Mesenchymal stem cell (in vitro differentiated cells and primary cell): Measurements from ENCODE around the gene DDN.
A peak's percentile ranks its signal among the peaks of the same experiment; 100 is the strongest.

Experiments used
- DNase-seq: peaks from one replicate; pipeline ENCODE4 v3.0.0-alpha.2; 2013
- H2AFZ ChIP-seq: one replicate; pipeline ENCODE4 v1.6.1; 2013; ENCODE audit warnings: low read depth, mild to moderate bottlenecking, control low read depth, inconsistent platforms, low read length, moderate library complexity
- H2AK5ac ChIP-seq: 2 replicates; pipeline ENCODE4 v1.6.1; 2013; ENCODE audit warnings: low read length, moderate library complexity, mild to moderate bottlenecking, inconsistent platforms; ENCODE audit not compliant: severe bottlenecking
- H2BK120ac ChIP-seq: one replicate; pipeline ENCODE4 v1.6.1; 2013; ENCODE audit warnings: low read depth, mild to moderate bottlenecking, inconsistent platforms, low read length, moderate library complexity
- H2BK12ac ChIP-seq, 2 experiments: one replicate each; pipeline ENCODE4 v1.6.1; 2013; ENCODE audit warnings: inconsistent platforms in 2 of 2, low read length in 2 of 2, mild to moderate bottlenecking in 2 of 2, moderate library complexity in 2 of 2, control low read depth in 1 of 2
- H2BK15ac ChIP-seq: one replicate; pipeline ENCODE4 v1.6.1; 2013; ENCODE audit warnings: mild to moderate bottlenecking, low read depth, inconsistent platforms; ENCODE audit not compliant: poor library complexity, severe bottlenecking
- H2BK5ac ChIP-seq: 2 replicates; pipeline ENCODE4 v1.6.1; 2013; ENCODE audit warnings: low read depth, mild to moderate bottlenecking, low read length, control low read depth, inconsistent platforms; ENCODE audit not compliant: poor library complexity, severe bottlenecking
- H3K14ac ChIP-seq, 2 experiments: one replicate each; pipeline ENCODE4 v1.6.1; 2013; ENCODE audit warnings: inconsistent platforms in 2 of 2, low read length in 2 of 2, control low read depth in 1 of 2, mild to moderate bottlenecking in 1 of 2, moderate library complexity in 1 of 2
- H3K18ac ChIP-seq, 2 experiments: one replicate each; pipeline ENCODE4 v1.6.1; 2013; ENCODE audit warnings: inconsistent platforms in 2 of 2, low read length in 2 of 2, control low read depth in 1 of 2, low read depth in 1 of 2, mild to moderate bottlenecking in 1 of 2
- H3K23ac ChIP-seq, 2 experiments: one replicate each; pipeline ENCODE4 v1.6.1; 2013; ENCODE audit warnings: inconsistent platforms in 2 of 2, low read length in 2 of 2, mild to moderate bottlenecking in 2 of 2, moderate library complexity in 2 of 2, control low read depth in 1 of 2
- H3K27ac ChIP-seq: 2 replicates; pipeline ENCODE4 v1.5.1; 2013; ENCODE audit warnings: mild to moderate bottlenecking, moderate library complexity, low read length, control low read depth, inconsistent platforms; ENCODE audit not compliant: poor library complexity, severe bottlenecking
- H3K27me3 ChIP-seq, 2 experiments: 2 replicates each; pipeline versions ENCODE4 v1.6.1 to v1.7.0; 2013; ENCODE audit warnings: low read length in 2 of 2, mild to moderate bottlenecking in 2 of 2, moderate library complexity in 2 of 2, control low read depth in 1 of 2, inconsistent platforms in 1 of 2; ENCODE audit not compliant: control insufficient read depth in 1 of 2, insufficient read depth in 1 of 2
- H3K36me3 ChIP-seq, 2 experiments: 2 replicates each; pipeline versions ENCODE4 v1.6.1 to v1.7.0; 2013; ENCODE audit warnings: low read length in 2 of 2, control low read depth in 1 of 2, inconsistent platforms in 1 of 2, low read depth in 1 of 2, mild to moderate bottlenecking in 1 of 2; ENCODE audit not compliant: insufficient read depth in 2 of 2, control insufficient read depth in 1 of 2
- H3K4ac ChIP-seq, 2 experiments: one replicate each; pipeline ENCODE4 v1.6.1; 2013; ENCODE audit warnings: inconsistent platforms in 2 of 2, low read length in 2 of 2, mild to moderate bottlenecking in 2 of 2, moderate library complexity in 2 of 2, control low read depth in 1 of 2, low read depth in 1 of 2
- H3K4me1 ChIP-seq: 2 replicates; pipeline ENCODE4 v1.6.1; 2013; ENCODE audit warnings: low read depth, low read length, control low read depth; ENCODE audit not compliant: control insufficient read depth, insufficient read depth
- H3K4me2 ChIP-seq: 2 replicates; pipeline ENCODE4 v1.6.1; 2013; ENCODE audit warnings: low read length, mild to moderate bottlenecking, inconsistent platforms; ENCODE audit not compliant: poor library complexity, severe bottlenecking
- H3K4me3 ChIP-seq, 2 experiments: 2 replicates each; pipeline versions ENCODE4 v1.5.1 to v1.7.0; 2013; ENCODE audit warnings: low read length in 2 of 2, mild to moderate bottlenecking in 2 of 2, control low read depth in 1 of 2, low read depth in 1 of 2; ENCODE audit not compliant: insufficient read depth in 1 of 2
- H3K79me1 ChIP-seq: replicated peaks from 2 replicates; pipeline ENCODE4 v1.6.1; 2013; ENCODE audit warnings: mild to moderate bottlenecking, control low read depth, low read length, inconsistent platforms; ENCODE audit not compliant: poor library complexity, severe bottlenecking
- H3K9ac ChIP-seq: 2 replicates; pipeline ENCODE4 v1.7.0; 2013; ENCODE audit warnings: mild to moderate bottlenecking, low read length, moderate library complexity
- H3K9me3 ChIP-seq: 2 replicates; pipeline ENCODE4 v1.7.0; 2013; ENCODE audit warnings: mild to moderate bottlenecking, low read length; ENCODE audit not compliant: control insufficient read depth
- H4K8ac ChIP-seq: one replicate; pipeline ENCODE4 v1.6.1; 2013; ENCODE audit warnings: inconsistent platforms, mild to moderate bottlenecking, low read length, moderate library complexity
- H4K91ac ChIP-seq: one replicate; pipeline ENCODE4 v1.6.1; 2013; ENCODE audit warnings: mild to moderate bottlenecking, low read length, inconsistent platforms
- WGBS: methylation state at CpG from one replicate; pipeline ENCODE4 v1.1.7; 2013; ENCODE audit warnings: mixed read lengths; 5-methylcytosine and 5-hydroxymethylcytosine counted together

The DDN gene

GRCh38 chr12:49032679-49033447, 33.7 kb upstream of the DDN start:
- Histone ChIP-seq H3K27me3 (no peaks in the 10 kb centered on the region), H3K23ac (peak overlapping the region in 1 of 2 experiments; percentile 16), H3K27ac (no peak overlapping the region), H3K18ac (no peak overlapping the region), H3K9me3 (no peaks in the 10 kb centered on the region), H2BK5ac (no peak overlapping the region), H2AFZ (no peak overlapping the region), H3K4ac (no peak overlapping the region), H4K91ac (no peak overlapping the region), H3K4me2 (no peak overlapping the region), H3K79me1 (peaks cover 67% of the 10 kb centered on the region), H3K4me3 (no peak overlapping the region), H2BK120ac (no peak overlapping the region), H2AK5ac (no peak overlapping the region), H3K4me1 (peaks cover 2% of the 10 kb centered on the region), H3K14ac (no peak overlapping the region), H4K8ac (no peak overlapping the region), H3K36me3 (peaks cover 75 to 96% of the 10 kb centered on the region in 2 experiments), H2BK12ac (peak overlapping the region in 1 of 2 experiments; percentile 9), H2BK15ac (no peak overlapping the region), H3K9ac (no peak overlapping the region)
- no peak for DNase-seq
- WGBS = 93% methylated on average over 3 of the region's 3 CpGs

- Histone ChIP-seq H2BK12ac (no peak overlapping the region), H2AFZ (no peak overlapping the region), H3K4ac (no peak overlapping the region), H3K23ac (no peak overlapping the region), H3K4me2 (no peak overlapping the region), H3K36me3 (peaks cover 75 to 96% of the 10 kb centered on the region in 2 experiments), H2BK15ac (no peak overlapping the region), H3K27me3 (no peaks in the 10 kb centered on the region), H3K4me1 (peaks cover 2% of the 10 kb centered on the region), H3K9ac (no peak overlapping the region), H3K9me3 (no peaks in the 10 kb centered on the region), H2AK5ac (no peak overlapping the region), H2BK5ac (no peak overlapping the region), H4K8ac (no peak overlapping the region), H3K4me3 (no peak overlapping the region), H2BK120ac (no peak overlapping the region), H3K27ac (no peak overlapping the region), H3K18ac (no peak overlapping the region), H3K79me1 (peaks cover 65% of the 10 kb centered on the region), H4K91ac (no peak overlapping the region), H3K14ac (no peak overlapping the region)
- DNase-seq = no peak
- WGBS = 95% methylated on average over 4 of the region's 4 CpGs
Observed at GRCh38 chr12:49032276-49032675, 33.1 kb upstream of the DDN start.

GRCh38 chr12:49031573-49032161, 32.5 kb upstream of the DDN start:
- no peaks in the 10 kb centered on the region for H3K27me3 ChIP-seq
- no peak for DNase-seq
- no peak overlapping the region for H3K23ac ChIP-seq
- no peak overlapping the region for H4K91ac ChIP-seq
- H3K9me3 ChIP-seq = no peaks in the 10 kb centered on the region
- H3K36me3 ChIP-seq = peaks cover 76 to 96% of the 10 kb centered on the region in 2 experiments
- H2AFZ ChIP-seq = no peak overlapping the region
- H3K27ac ChIP-seq = no peak overlapping the region
- no peak overlapping the region for H3K4me2 ChIP-seq
- H3K79me1 ChIP-seq = peaks cover 64% of the 10 kb centered on the region
- H3K4me3 ChIP-seq = no peak overlapping the region
- no peak overlapping the region for H3K4ac ChIP-seq
- WGBS = 98% methylated on average over 8 of the region's 8 CpGs
- no peak overlapping the region for H3K18ac ChIP-seq
- no peak overlapping the region for H2BK120ac ChIP-seq
- H2BK5ac ChIP-seq = no peak overlapping the region
- no peak overlapping the region for H4K8ac ChIP-seq
- no peak overlapping the region for H2BK12ac ChIP-seq
- H3K4me1 ChIP-seq = peaks cover 2% of the 10 kb centered on the region
- H2AK5ac ChIP-seq = no peak overlapping the region
- no peak overlapping the region for H3K9ac ChIP-seq
- no peak overlapping the region for H3K14ac ChIP-seq
- H2BK15ac ChIP-seq = no peak overlapping the region

GRCh38 chr12:49030714-49031572, 31.8 kb upstream of the DDN start:
- Histone ChIP-seq H3K9me3 (no peaks in the 10 kb centered on the region), H3K4me1 (peaks cover 2% of the 10 kb centered on the region)

More at GRCh38 chr12:49030714-49031572, 31.8 kb upstream of the DDN start:
- 97% methylated on average over 19 of the region's 19 CpGs for WGBS
- H3K9ac ChIP-seq = no peak overlapping the region
- H3K4me2 ChIP-seq = no peak overlapping the region
- H3K23ac ChIP-seq = no peak overlapping the region
- H2BK12ac ChIP-seq = no peak overlapping the region
- no peak overlapping the region for H2BK120ac ChIP-seq
- H3K27ac ChIP-seq = no peak overlapping the region
- H3K79me1 ChIP-seq = peaks cover 67% of the 10 kb centered on the region
- no peak overlapping the region for H3K14ac ChIP-seq
- no peaks in the 10 kb centered on the region for H3K27me3 ChIP-seq
- H3K36me3 ChIP-seq = peaks cover 84 to 98% of the 10 kb centered on the region in 2 experiments
- H3K4ac ChIP-seq = no peak overlapping the region
- H2BK5ac ChIP-seq = no peak overlapping the region
- no peak for DNase-seq
- no peak overlapping the region for H3K18ac ChIP-seq
- H2BK15ac ChIP-seq = no peak overlapping the region
- no peak overlapping the region for H4K8ac ChIP-seq
- no peak overlapping the region for H2AFZ ChIP-seq
- H4K91ac ChIP-seq = no peak overlapping the region
- no peak overlapping the region for H3K4me3 ChIP-seq
- H2AK5ac ChIP-seq = no peak overlapping the region
